Liver (tissue), 9 donors: Measurements from ENCODE around the gene FOLR3. TPM values are rescaled to one million over a fixed set of nuclear protein-coding genes. Genes with fewer than 3 reads are reported as not detected.

Experiments used
- DNase-seq: peaks from one replicate; pipeline ENCODE4 v3.0.0-alpha.2; 2017; ENCODE audit warnings: low spot score
- H3K27ac ChIP-seq, 2 donors: one replicate each; pipeline ENCODE4 v1.7.0; 2013; ENCODE audit warnings: inconsistent platforms in 2 of 2, low read length in 2 of 2, control low read depth in 1 of 2, low read depth in 1 of 2, mild to moderate bottlenecking in 1 of 2
- H3K27me3 ChIP-seq, 4 donors: one replicate each; pipeline versions ENCODE4 v1.6.1 to v1.7.0; 2013; ENCODE audit warnings: low read length in 3 of 4, inconsistent platforms in 1 of 4, mild to moderate bottlenecking in 1 of 4, moderate library complexity in 1 of 4; ENCODE audit not compliant: control insufficient read depth in 4 of 4, insufficient read depth in 4 of 4
- H3K36me3 ChIP-seq, 4 donors: one replicate each; pipeline versions ENCODE4 v1.6.1 to v1.7.0; 2013; ENCODE audit warnings: low read length in 3 of 4, mild to moderate bottlenecking in 3 of 4, low read depth in 1 of 4, moderate library complexity in 1 of 4; ENCODE audit not compliant: control insufficient read depth in 4 of 4, insufficient read depth in 3 of 4
- H3K4me1 ChIP-seq, 4 donors: one replicate each; pipeline versions ENCODE4 v1.6.1 to v1.7.0; 2013; ENCODE audit warnings: low read length in 3 of 4, mild to moderate bottlenecking in 3 of 4, moderate library complexity in 1 of 4; ENCODE audit not compliant: control insufficient read depth in 4 of 4, insufficient read depth in 4 of 4
- H3K4me3 ChIP-seq, 3 donors: one replicate each; pipeline versions ENCODE4 v1.6.1 to v1.7.0; 2013; ENCODE audit warnings: low read length in 3 of 3, control low read depth in 1 of 3, low read depth in 1 of 3, mild to moderate bottlenecking in 1 of 3
- H3K9ac ChIP-seq, 2 donors: one replicate each; pipeline ENCODE4 v1.7.0; 2013; ENCODE audit warnings: low read length in 2 of 2, mild to moderate bottlenecking in 2 of 2, moderate library complexity in 2 of 2, control low read depth in 1 of 2, low read depth in 1 of 2
- H3K9me3 ChIP-seq, 4 donors: one replicate each; pipeline versions ENCODE4 v1.6.1 to v1.7.0; 2013; ENCODE audit warnings: low read length in 3 of 4; ENCODE audit not compliant: control insufficient read depth in 4 of 4
- EGR1 ChIP-seq, 2 donors: IDR thresholded peaks; 2 replicates each; pipeline ENCODE4 v1.6.1; 2016 to 2018; ENCODE audit warnings: antibody characterized with exemption in 2 of 2, low read depth in 2 of 2
- FOXA1 ChIP-seq: IDR thresholded peaks from 2 replicates; pipeline ENCODE4 v1.6.1; 2016; ENCODE audit warnings: antibody characterized with exemption
- GABPA ChIP-seq, 2 donors: IDR thresholded peaks in 1 of 2; conservative IDR thresholded peaks in 1 of 2; 2 replicates each; pipeline ENCODE4 v1.6.1; 2016; ENCODE audit warnings: antibody characterized with exemption in 2 of 2, mild to moderate bottlenecking in 1 of 2, moderate library complexity in 1 of 2
- JUND ChIP-seq, 2 donors: IDR thresholded peaks; 2 replicates each; pipeline ENCODE4 v1.6.1; 2016; ENCODE audit warnings: antibody characterized with exemption in 2 of 2
- NR2F2 ChIP-seq: IDR thresholded peaks from 2 replicates; pipeline ENCODE4 v1.6.1; 2016; ENCODE audit warnings: antibody characterized with exemption
- RAD21 ChIP-seq, 2 donors: IDR thresholded peaks; 2 replicates each; pipeline ENCODE4 v1.6.1; 2016; ENCODE audit warnings: antibody characterized with exemption in 2 of 2, mild to moderate bottlenecking in 2 of 2
- RXRA ChIP-seq, 2 donors: IDR thresholded peaks; 2 replicates each; pipeline ENCODE4 v1.6.1; 2017 to 2018; ENCODE audit warnings: antibody characterized with exemption in 2 of 2, mild to moderate bottlenecking in 1 of 2
- SP1 ChIP-seq: IDR thresholded peaks from 2 replicates; pipeline ENCODE4 v1.6.1; 2018; ENCODE audit warnings: antibody characterized with exemption, mild to moderate bottlenecking
- TAF1 ChIP-seq: conservative IDR thresholded peaks from 2 replicates; pipeline ENCODE4 v1.6.1; 2016; ENCODE audit warnings: antibody characterized with exemption, mild to moderate bottlenecking
- WGBS: extraction: QIAGEN DNeasy Blood & Tissue Kit; methylation state at CpG from one replicate; pipeline ENCODE4 v1.1.7; 2013; 5-methylcytosine and 5-hydroxymethylcytosine counted together
- polyA plus RNA-seq, 2 donors: library from polyadenylated mRNA; stranded (reverse) in 1 of 2; unstranded in 1 of 2; fragments of 200-250 nt in 1 of 2; fragments of >200 nt in 1 of 2; fragmentation: Nextera tagmentation in 1 of 2; extraction: Ambion mirVana in 1 of 2; gene quantifications; one replicate each; pipeline versions ENCODE4 v1.2.1 to v1.2.3, GENCODE V29; 2013 to 2015
- total RNA-seq, 2 donors: library from RNA; depleted of rRNA; stranded (reverse); fragments of >200 nt; gene quantifications; one replicate each; pipeline ENCODE4 v1.2.3, GENCODE V29; 2014
- TF ChIP-seq, protein P1 (sequence below): fragments of 150-350 bp; IDR thresholded peaks from 2 replicates; pipeline ENCODE4 v1.5.1; 2017; ENCODE audit warnings: improper control_type of control experiment, low read depth, low read length; ENCODE audit not compliant: missing input control
- TF ChIP-seq, protein P2 (sequence below): IDR thresholded peaks from 2 replicates; pipeline ENCODE4 v1.6.1; 2016; ENCODE audit warnings: antibody characterized with exemption
- TF ChIP-seq, protein P3 (sequence below): IDR thresholded peaks from 2 replicates; pipeline ENCODE4 v1.6.1; 2016; ENCODE audit warnings: antibody characterized with exemption
- TF ChIP-seq, protein P4 (sequence below): IDR thresholded peaks from 2 replicates; pipeline ENCODE4 v1.6.1; 2016; ENCODE audit warnings: antibody characterized with exemption
- TF ChIP-seq, protein P5 (sequence below): IDR thresholded peaks from 2 replicates; pipeline ENCODE4 v1.6.1; 2016; ENCODE audit warnings: antibody characterized with exemption, mild to moderate bottlenecking
- donor health status: healthy.
- donor health status: healthy.
- donor health status: healthy.
- donor health status: healthy.
- donor health status: healthy.

The FOLR3 gene
- total and polyA plus RNA-seq, 4 donors = 0.31 to 2.1 (median 0.86) TPM; not detected in 1

DNA sequence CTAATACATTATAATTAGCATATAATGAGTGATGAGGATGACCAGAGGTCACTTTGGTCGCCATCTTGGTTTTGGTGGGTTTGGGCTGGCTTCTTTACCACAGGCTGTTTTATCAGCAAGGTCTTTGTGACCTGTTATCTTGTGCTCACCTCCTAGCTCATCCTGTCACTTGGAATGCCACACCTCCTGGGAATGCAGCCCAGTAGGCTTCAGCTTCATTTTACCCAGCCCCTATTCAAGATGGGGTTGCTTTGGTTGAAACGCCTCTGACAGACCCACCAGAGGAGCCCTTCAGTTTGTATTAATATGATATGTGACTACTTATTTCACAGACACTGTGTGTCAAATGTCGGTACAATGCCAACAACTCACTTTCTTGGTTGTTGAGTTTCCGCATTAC, 20.2 kb downstream of the FOLR3 start (continued):
- TF ChIP-seq, protein P1, sequence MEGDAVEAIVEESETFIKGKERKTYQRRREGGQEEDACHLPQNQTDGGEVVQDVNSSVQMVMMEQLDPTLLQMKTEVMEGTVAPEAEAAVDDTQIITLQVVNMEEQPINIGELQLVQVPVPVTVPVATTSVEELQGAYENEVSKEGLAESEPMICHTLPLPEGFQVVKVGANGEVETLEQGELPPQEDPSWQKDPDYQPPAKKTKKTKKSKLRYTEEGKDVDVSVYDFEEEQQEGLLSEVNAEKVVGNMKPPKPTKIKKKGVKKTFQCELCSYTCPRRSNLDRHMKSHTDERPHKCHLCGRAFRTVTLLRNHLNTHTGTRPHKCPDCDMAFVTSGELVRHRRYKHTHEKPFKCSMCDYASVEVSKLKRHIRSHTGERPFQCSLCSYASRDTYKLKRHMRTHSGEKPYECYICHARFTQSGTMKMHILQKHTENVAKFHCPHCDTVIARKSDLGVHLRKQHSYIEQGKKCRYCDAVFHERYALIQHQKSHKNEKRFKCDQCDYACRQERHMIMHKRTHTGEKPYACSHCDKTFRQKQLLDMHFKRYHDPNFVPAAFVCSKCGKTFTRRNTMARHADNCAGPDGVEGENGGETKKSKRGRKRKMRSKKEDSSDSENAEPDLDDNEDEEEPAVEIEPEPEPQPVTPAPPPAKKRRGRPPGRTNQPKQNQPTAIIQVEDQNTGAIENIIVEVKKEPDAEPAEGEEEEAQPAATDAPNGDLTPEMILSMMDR = no peak
- no peak for TF ChIP-seq FOXA1
- TF ChIP-seq, protein P2, sequence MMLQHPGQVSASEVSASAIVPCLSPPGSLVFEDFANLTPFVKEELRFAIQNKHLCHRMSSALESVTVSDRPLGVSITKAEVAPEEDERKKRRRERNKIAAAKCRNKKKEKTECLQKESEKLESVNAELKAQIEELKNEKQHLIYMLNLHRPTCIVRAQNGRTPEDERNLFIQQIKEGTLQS = no peak
- TF ChIP-seq, protein P3, sequence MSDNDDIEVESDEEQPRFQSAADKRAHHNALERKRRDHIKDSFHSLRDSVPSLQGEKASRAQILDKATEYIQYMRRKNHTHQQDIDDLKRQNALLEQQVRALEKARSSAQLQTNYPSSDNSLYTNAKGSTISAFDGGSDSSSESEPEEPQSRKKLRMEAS = no peak
- TF ChIP-seq JUND (IDR thresholded peaks at IDR 0.05) = no peak

DNA sequence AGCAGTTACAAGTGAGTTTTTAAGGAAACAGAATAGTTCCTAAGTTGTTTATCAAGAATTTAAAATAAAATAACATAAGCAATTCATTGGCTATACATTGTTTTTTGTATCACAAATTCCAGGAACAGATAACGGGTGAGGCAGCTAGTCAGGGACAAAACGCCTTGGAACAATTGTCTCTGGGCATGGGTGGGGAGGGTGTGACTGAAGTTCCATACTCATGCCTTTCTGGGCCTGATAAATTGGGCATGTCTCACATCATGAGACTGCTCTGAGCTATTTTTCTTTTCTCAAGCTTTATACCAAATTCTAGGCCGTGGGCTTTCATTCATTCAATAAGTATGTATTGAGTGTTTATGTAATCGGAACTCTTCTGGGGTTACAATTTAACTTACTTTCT, 21.6 kb downstream of the FOLR3 start:
- Histone ChIP-seq H3K4me3 (no peak overlapping the region), H3K9ac (no peak overlapping the region), H3K27ac (no peak overlapping the region), H3K27me3 (peaks cover 0 to 5% (median 0%) of the 10 kb centered on the region in 4 donors), H3K36me3 (no peaks in the 10 kb centered on the region), H3K9me3 (no peaks in the 10 kb centered on the region), H3K4me1 (no peaks in the 10 kb centered on the region)
- TF ChIP-seq TAF1 = no peak
- no peak for TF ChIP-seq RXRA (IDR thresholded peaks at IDR 0.05)
- TF ChIP-seq, protein P4, sequence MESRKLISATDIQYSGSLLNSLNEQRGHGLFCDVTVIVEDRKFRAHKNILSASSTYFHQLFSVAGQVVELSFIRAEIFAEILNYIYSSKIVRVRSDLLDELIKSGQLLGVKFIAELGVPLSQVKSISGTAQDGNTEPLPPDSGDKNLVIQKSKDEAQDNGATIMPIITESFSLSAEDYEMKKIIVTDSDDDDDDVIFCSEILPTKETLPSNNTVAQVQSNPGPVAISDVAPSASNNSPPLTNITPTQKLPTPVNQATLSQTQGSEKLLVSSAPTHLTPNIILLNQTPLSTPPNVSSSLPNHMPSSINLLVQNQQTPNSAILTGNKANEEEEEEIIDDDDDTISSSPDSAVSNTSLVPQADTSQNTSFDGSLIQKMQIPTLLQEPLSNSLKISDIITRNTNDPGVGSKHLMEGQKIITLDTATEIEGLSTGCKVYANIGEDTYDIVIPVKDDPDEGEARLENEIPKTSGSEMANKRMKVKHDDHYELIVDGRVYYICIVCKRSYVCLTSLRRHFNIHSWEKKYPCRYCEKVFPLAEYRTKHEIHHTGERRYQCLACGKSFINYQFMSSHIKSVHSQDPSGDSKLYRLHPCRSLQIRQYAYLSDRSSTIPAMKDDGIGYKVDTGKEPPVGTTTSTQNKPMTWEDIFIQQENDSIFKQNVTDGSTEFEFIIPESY = no peak
- no peak for TF ChIP-seq EGR1 (IDR thresholded peaks at IDR 0.05; ENCODE audit: low read depth in 2 of 2)
- TF ChIP-seq RAD21 (IDR thresholded peaks at IDR 0.05) = no peak
- TF ChIP-seq SP1 = no peak
- TF ChIP-seq, protein P5, sequence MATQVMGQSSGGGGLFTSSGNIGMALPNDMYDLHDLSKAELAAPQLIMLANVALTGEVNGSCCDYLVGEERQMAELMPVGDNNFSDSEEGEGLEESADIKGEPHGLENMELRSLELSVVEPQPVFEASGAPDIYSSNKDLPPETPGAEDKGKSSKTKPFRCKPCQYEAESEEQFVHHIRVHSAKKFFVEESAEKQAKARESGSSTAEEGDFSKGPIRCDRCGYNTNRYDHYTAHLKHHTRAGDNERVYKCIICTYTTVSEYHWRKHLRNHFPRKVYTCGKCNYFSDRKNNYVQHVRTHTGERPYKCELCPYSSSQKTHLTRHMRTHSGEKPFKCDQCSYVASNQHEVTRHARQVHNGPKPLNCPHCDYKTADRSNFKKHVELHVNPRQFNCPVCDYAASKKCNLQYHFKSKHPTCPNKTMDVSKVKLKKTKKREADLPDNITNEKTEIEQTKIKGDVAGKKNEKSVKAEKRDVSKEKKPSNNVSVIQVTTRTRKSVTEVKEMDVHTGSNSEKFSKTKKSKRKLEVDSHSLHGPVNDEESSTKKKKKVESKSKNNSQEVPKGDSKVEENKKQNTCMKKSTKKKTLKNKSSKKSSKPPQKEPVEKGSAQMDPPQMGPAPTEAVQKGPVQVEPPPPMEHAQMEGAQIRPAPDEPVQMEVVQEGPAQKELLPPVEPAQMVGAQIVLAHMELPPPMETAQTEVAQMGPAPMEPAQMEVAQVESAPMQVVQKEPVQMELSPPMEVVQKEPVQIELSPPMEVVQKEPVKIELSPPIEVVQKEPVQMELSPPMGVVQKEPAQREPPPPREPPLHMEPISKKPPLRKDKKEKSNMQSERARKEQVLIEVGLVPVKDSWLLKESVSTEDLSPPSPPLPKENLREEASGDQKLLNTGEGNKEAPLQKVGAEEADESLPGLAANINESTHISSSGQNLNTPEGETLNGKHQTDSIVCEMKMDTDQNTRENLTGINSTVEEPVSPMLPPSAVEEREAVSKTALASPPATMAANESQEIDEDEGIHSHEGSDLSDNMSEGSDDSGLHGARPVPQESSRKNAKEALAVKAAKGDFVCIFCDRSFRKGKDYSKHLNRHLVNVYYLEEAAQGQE = no peak
- TF ChIP-seq GABPA (IDR thresholded peaks at IDR 0.05 in 1 of 2, conservative IDR thresholded peaks at IDR 0.05 in 1 of 2) = no peak
- no peak for TF ChIP-seq NR2F2
- DNase-seq = no peak
- WGBS = 85% methylated on average over 4 of the region's 4 CpGs
